Stomach (tissue), 9 donors: ENCODE results near the gene TMEM178B. TPM values are rescaled to one million over a fixed set of nuclear protein-coding genes. Genes with fewer than 3 reads are reported as not detected.

Source experiments
- DNase-seq, 2 donors: peaks; one replicate each; pipeline versions ENCODE4 v3.0.0 to v3.0.0-alpha.2; 2013 to 2019
- H3K27ac ChIP-seq, 5 donors: fragments of 200-600 bp in 4 of 5; sonication (generic) in 4 of 5; one replicate each; pipeline ENCODE4 v1.5.1; 2013 to 2019; ENCODE audit warnings: mild to moderate bottlenecking in 1 of 5, moderate library complexity in 1 of 5
- H3K27me3 ChIP-seq, 3 donors: fragments of 200-600 bp; sonication (generic); one replicate each; pipeline ENCODE4 v1.5.1; 2017 to 2019; ENCODE audit warnings: mixed run types in 1 of 3
- H3K36me3 ChIP-seq, 4 donors: fragments of 200-600 bp; sonication (generic); 1 replicate in 3 of 4; 2 replicates in 1 of 4; pipeline ENCODE4 v1.5.1; 2016 to 2019
- H3K4me1 ChIP-seq, 4 donors: fragments of 200-600 bp; sonication (generic); one replicate each; pipeline ENCODE4 v1.5.1; 2016 to 2019
- H3K4me3 ChIP-seq, 4 donors: fragments of 200-600 bp; sonication (generic) in 3 of 4; one replicate each; pipeline ENCODE4 v1.5.1; 2016 to 2019; ENCODE audit warnings: mild to moderate bottlenecking in 1 of 4
- H3K9me3 ChIP-seq, 4 donors: fragments of 200-600 bp; sonication (generic); one replicate each; pipeline ENCODE4 v1.5.1; 2016 to 2019
- CTCF ChIP-seq, 7 experiments: fragments of 450-650 bp in 4 of 7; fragments of 200-600 bp in 3 of 7; sonication (generic) in 3 of 7; IDR thresholded peaks; one replicate each; pipeline ENCODE4 v1.5.1; 2016 to 2019; ENCODE audit warnings: antibody characterized with exemption in 7 of 7, control low read depth in 2 of 7, mild to moderate bottlenecking in 1 of 7
- EP300 ChIP-seq: sonication (generic); formaldehyde crosslinking; IDR thresholded peaks from one replicate; pipeline ENCODE4 v1.6.1; 2017; ENCODE audit warnings: antibody characterized with exemption
- POLR2A ChIP-seq, 4 donors: fragments of 450-650 bp; IDR thresholded peaks; one replicate each; pipeline ENCODE4 v1.6.1; 2016; ENCODE audit warnings: antibody characterized with exemption in 4 of 4, control low read depth in 2 of 4, mild to moderate bottlenecking in 1 of 4, moderate library complexity in 1 of 4
- POLR2AphosphoS5 ChIP-seq, 3 donors: sonication (generic); formaldehyde crosslinking; IDR thresholded peaks; one replicate each; pipeline ENCODE4 v1.6.1; 2016; ENCODE audit warnings: antibody characterized with exemption in 3 of 3
- WGBS, 5 donors: extraction: QIAGEN DNeasy Blood & Tissue Kit in 3 of 5; methylation state at CpG; one replicate each; pipeline versions ENCODE4 v1.1.5 to v1.1.7; 2013 to 2018; 5-methylcytosine and 5-hydroxymethylcytosine counted together
- intact Hi-C: fragments of 100-400 bp; cut with DNase I; formaldehyde crosslinking; loops from one replicate; pipeline ENCODE4 v1.15.1; 2023; ENCODE audit warnings: low total_unique reads
- polyA plus RNA-seq, 3 donors: library from polyadenylated mRNA; stranded (reverse); fragments of 200-250 nt; gene quantifications; one replicate each; pipeline ENCODE4 v1.2.3, GENCODE V29; 2013
- small RNA-seq, 4 donors: library from RNA; depleted of rRNA; stranded (forward); fragments of <200 nt; gene quantifications; one replicate each; pipeline ENCODE3, GENCODE V24; 2016
- total RNA-seq, 5 donors: library from RNA; depleted of rRNA; stranded (reverse); fragments of >200 nt; gene quantifications; one replicate each; pipeline versions ENCODE4 v1.1.0 to v1.2.3, GENCODE V29; 2014 to 2016
- donor health status: healthy with polysubstance abuse.
- donor health status: Bipolar disorder and iron deficiency.
- donor health status: healthy.

TMEM178B gene
- total and polyA plus RNA-seq, 8 donors, result under 0.01 to 1.7 (median 0.15) TPM; not detected in 3

- DNase-seq, result no peak
- 87 to 96% (median 95%) methylated on average over 4 of the region's 4 CpGs for WGBS, 5 donors
- no peaks in the 10 kb centered on the region for H3K36me3 ChIP-seq
- no peaks in the 10 kb centered on the region for H3K4me1 ChIP-seq
- no peak overlapping the region for H3K4me3 ChIP-seq
- TF ChIP-seq EP300, result no peak
- TF ChIP-seq CTCF (IDR thresholded peaks at IDR 0.05), result no peak
- no peak for TF ChIP-seq POLR2AphosphoS5 (IDR thresholded peaks at IDR 0.05)
- no peak for TF ChIP-seq POLR2A (IDR thresholded peaks at IDR 0.05)
- H3K27me3 ChIP-seq, result no peaks in the 10 kb centered on the region
- intact Hi-C loops, result no loop called here
- no peaks in the 10 kb centered on the region for H3K9me3 ChIP-seq
- H3K27ac ChIP-seq, result no peak overlapping the region
Observed at GRCh38 chr7:141527076-141527475, 453.2 kb downstream of the TMEM178B start.

GRCh38 chr7:141528399-141528798, 454.5 kb downstream of the TMEM178B start:
- intact Hi-C loops, result no loop called here
- no peaks in the 10 kb centered on the region for H3K36me3 ChIP-seq
- H3K4me1 ChIP-seq, result peaks cover 0 to 4% (median 0%) of the 10 kb centered on the region in 4 donors
- WGBS, 5 donors, result 89 to 97% (median 94%) methylated on average over 3 of the region's 3 CpGs
- no peak for DNase-seq
- H3K27ac ChIP-seq, result no peak overlapping the region
- no peaks in the 10 kb centered on the region for H3K27me3 ChIP-seq
- H3K4me3 ChIP-seq, result no peak overlapping the region
- TF ChIP-seq CTCF (IDR thresholded peaks at IDR 0.05), result no peak
- no peak for TF ChIP-seq EP300
- no peak for TF ChIP-seq POLR2A (IDR thresholded peaks at IDR 0.05)
- no peak for TF ChIP-seq POLR2AphosphoS5 (IDR thresholded peaks at IDR 0.05)
- H3K9me3 ChIP-seq, result no peaks in the 10 kb centered on the region

Small RNA genes lying within 50 kb of the gene (small RNA-seq; reads per million reads assigned to genes)
- 0 reads per million in 4 donors for gene AC006362.1
- 0 reads per million in 4 donors for gene RNU4-74P

Other genes with a start within 250 kb of the TMEM178B start
- 100 to 1,000 TPM in 1 of 5 donors, 10 to 100 TPM in 4; 24.0 to 105 (median 43.3) TPM for gene BRAF, start 149.1 kb upstream of the TMEM178B start, total RNA-seq
- 1 to 10 TPM; 3.9 to 6.9 (median 4.6) TPM for gene BRAF, start 149.1 kb upstream of the TMEM178B start, polyA plus RNA-seq
- gene MRPS33, start 59.1 kb upstream of the TMEM178B start, total RNA-seq, result 10 to 100 TPM in 1 of 5 donors, 1 to 10 TPM in 2, under 1 TPM in 1, not detected in 1; 0.89 to 51.3 (median 8.5) TPM
- 10 to 100 TPM; 83.6 to 99.9 (median 85.9) TPM for gene MRPS33, start 59.1 kb upstream of the TMEM178B start, polyA plus RNA-seq